SH-SY5Y (cell line): ENCODE measurements around the gene MRPS18B.

Experiments
- GATA2 ChIP-seq: IDR thresholded peaks from 2 replicates; pipeline ENCODE4 v1.6.1; 2011; ENCODE audit warnings: mild to moderate bottlenecking, low read depth, low read length
- GATA3 ChIP-seq: IDR thresholded peaks from 2 replicates; pipeline ENCODE4 v1.6.1; 2011; ENCODE audit warnings: low read depth, mild to moderate bottlenecking, low read length, moderate library complexity

The MRPS18B gene

DNA sequence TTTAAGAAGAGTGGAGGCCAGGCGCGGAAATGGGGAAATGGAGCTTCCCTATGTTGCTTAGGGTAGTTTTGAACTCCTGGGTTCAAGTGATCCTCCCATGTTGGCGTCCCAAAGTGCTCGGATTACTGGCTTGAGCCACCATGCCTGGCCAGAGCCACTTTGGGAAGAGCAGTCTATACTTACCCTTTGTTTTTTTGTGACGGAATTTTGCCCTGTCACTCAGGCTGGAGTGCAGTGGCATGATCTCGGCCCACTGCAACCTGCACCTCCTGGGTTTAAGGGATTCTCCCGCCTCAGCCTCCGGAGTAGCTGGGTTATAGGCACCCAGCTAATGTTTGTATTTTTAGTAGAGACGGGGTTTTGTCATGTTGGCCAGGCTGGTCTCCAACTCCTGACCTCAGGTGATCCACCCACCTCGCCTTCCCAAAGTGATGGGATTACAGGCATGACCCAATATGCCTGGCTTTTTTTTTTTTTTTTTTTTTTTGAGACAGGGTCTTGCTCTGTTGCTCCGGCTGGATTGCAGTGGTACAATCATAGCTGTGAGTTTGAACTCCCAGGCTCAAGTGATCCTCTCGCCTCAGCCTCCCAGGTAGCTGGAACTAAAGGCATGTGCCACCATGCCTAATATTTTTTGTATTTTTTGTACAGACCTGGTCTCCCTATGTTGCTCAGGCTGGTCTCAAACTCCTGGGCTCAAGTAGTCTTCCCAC is 18.6 kb upstream of the MRPS18B start:
- TF ChIP-seq GATA3 (no peak), GATA2 (no peak)

DNA sequence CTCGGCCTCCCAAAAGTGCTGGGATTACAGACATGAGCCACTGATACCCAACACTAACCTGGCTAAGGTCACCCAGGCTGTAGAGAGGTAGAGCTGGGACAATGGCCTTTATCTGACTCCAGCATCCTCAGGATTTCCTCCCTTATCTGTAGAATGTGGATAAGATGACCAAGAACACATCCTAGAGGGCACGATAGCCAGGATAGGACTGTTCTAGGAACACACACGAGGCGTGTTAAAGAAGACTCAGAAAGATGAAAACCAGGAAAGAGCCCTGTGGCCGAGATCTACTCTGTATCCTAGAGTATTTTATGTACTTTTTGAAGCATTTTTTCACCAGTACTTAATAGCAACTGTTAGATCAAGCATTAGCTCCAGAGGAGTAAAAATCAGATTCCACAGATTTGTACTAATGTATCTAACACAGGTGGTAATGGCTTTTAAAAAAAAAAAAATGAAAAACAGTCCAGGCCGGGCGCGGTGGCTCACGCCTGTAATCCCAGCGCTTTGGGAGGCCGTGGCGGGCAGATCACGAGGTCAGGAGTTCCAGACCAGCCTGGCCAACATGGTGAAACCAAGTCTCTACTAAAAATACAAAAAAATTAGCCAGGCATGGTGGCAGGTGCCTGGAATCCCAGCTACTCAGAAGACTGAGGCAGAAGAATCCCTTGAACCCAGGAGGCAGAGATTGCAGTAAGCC is 17.9 kb upstream of the MRPS18B start:
- no peak for TF ChIP-seq GATA2
- no peak for TF ChIP-seq GATA3

DNA sequence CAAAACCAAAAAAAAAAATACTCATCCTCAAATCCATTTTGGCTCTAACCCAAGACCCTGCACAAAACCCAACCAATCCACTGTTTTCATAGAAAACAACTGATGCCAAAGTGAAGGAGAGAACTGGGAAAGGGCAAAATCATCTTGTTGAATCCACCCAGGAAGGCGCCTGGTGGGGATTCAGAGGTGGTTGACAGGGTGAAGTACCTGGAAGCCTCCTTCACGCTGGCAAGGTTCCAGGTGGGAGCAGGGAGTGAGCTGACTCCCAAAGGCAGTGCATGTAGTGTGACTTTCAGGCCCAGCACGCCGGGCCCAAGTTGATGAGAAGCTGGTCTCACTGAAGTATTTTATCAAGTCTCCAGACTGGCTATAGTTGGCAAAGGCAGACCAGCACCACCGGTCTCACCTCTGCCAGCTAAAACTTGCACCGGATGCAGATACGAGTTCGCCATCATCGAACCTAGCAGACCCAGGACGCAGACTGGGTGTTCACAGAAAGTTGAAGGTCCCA is 17.1 kb upstream of the MRPS18B start:
- TF ChIP-seq GATA3 (no peak), GATA2 (no peak)

DNA sequence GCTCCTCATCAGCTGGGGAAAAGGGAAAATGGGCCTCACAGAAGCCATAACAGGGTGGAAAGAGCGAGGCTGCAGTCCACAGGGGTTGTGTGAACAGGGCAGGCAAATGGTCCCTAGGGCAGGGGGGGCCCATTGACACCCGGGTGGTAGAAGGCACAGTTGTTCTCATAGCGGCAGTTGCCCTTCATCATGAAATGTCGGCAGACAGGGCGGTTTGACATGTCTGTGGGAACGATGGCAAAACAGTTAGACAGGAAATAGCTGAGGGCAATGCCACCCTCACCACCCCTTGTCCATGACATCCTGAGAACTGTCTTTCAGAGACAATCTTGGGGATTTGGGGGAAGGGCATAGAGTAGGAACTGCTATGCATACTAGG is 16.2 kb upstream of the MRPS18B start:
- TF ChIP-seq GATA3 = no peak
- no peak for TF ChIP-seq GATA2

DNA sequence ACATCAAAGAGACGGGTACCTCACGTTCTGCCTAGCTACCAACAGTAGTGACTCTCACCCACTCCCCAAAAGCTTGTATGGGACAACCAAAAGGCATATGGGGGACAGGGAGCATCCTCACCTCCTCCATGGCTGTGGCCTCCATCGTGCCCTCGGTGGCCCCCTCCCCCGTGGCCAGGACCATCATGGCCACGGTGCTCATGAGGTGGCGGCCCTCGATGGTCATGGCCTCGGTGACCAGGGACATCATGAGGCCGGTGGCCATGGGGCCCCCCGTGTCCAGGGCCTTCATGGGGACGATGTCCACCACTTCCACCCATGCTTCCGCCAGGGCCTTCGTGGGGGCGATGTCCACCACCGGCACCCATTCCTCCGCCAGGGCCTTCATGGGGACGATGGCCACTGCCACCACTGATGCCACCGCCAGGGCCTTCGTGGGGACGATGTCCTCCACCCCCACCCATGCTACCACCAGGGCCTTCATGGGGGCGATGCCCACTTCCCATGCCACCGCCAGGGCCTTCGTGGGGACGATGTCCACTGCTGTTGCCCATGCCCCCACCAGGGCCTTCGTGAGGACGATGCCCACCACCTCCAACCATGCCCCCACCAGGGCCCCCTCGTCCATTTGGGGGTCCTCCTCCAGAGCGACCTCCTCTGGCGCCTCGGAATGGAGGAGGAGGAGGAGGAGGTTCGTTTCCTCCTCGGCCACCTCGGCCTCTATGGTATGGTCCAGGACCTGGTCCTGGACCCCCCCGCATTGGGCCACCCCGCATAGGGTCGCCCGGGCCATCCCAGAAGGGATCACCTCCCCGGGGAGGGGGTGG is 15.6 kb upstream of the MRPS18B start:
- TF ChIP-seq GATA3 (no peak), GATA2 (no peak)

DNA sequence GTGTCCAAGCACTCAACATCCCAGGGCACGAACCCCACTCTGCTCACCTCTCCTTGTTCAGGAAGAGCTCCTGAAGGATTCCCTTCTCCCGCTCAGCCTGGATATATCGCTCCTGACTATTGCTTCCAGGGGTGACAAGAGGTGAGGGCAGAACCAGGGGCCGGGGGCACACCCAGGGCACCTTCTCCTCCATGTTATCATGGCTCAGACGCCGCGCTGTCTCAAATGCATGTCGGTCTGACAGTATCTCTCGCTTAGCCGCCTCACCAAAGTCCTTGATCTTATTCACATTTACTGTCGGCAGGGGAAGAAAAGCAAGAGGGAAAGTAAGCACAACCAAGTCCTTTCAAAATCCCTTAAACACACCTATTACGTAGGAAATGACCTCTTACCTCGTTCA is 13.7 kb upstream of the MRPS18B start:
- no peak for TF ChIP-seq GATA2
- no peak for TF ChIP-seq GATA3

DNA sequence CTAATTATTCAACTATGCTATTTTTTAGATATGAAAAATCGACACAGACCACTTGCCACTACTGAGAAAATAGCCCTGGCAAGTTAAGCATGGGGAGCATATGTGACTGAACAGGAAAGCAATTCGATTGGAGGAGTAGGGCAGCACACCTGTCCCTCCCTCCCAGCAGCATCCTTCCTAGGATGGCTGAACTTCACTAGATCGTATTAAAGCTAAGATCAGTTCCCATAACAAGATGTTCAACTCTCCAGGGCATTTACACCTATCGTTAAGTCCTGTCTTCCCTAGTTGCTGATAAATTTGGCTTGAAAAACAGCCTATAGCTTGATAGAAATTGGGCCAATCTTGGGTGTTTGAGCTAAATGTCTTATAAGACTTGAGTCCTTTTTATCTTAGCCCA is 7.6 kb upstream of the MRPS18B start:
- no peak for TF ChIP-seq GATA3
- TF ChIP-seq GATA2 = no peak

DNA sequence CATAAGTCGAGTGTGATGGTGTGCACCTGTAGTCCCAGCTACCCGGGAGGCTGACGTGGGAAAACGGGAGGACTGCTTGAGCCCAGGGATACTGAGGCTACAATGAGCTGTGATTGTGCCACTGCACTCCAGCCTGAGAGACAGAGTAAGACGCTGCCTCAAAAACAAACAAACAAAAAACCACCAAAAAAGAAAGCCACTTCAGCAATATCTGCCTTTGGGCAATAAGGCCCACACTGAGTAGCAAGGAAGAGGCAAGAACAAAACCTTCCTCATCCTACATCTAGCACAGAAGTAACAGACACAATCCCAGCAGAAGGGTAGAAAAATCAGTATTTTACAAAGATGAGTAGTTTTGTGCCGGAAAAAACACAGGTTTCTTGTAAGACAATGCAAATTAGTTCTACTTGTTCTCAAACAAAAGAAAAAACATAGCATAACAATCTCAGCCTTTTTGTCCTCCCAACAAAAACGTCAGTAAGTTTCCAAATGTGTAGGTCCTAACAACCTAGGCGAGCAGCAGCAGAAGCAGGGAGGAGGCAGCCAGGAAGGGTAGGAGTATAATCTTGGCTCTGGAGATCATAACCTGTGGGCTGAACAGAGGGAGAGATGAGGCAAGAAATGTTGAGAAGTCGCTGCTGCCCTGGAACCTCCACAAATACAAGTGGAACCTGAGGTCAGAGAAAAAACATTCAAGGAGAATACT is 6.3 kb upstream of the MRPS18B start:
- TF ChIP-seq GATA2 (no peak), GATA3 (no peak)

DNA sequence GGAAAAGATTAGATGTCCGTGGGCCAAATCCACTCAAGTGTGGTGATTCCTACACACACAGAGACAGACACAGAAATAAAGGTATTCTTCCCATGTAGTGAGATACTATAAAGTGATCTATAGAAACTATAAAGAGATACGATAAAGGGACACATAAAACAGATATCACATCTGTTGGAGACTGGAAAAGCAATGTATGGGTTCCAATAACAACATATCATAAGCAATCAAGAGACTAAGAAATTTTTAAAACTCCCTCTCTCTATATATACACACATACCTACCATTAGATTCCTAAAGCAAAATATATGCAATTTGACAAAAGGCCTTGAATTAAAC is 5.8 kb upstream of the MRPS18B start:
- TF ChIP-seq GATA3 (no peak), GATA2 (no peak)

DNA sequence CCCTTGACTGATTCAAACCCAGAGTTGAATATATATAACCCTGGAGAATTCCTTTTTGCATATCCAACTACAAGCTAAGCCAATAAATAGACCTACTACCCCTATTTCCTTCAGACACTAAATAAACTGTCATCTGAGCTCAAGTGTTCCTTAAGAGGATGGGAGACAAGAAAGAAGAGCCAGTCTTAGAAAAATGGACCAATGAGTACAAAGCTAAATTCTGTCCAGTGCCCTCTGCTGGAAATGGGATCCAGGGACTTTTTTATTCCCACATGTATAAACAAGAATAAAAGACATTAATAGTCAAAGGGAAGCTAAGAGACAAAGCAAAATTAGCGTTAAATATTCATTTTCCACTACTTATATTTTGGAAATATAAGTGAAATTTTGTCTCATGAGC is 5.4 kb upstream of the MRPS18B start:
- TF ChIP-seq GATA3 (no peak), GATA2 (no peak)

DNA sequence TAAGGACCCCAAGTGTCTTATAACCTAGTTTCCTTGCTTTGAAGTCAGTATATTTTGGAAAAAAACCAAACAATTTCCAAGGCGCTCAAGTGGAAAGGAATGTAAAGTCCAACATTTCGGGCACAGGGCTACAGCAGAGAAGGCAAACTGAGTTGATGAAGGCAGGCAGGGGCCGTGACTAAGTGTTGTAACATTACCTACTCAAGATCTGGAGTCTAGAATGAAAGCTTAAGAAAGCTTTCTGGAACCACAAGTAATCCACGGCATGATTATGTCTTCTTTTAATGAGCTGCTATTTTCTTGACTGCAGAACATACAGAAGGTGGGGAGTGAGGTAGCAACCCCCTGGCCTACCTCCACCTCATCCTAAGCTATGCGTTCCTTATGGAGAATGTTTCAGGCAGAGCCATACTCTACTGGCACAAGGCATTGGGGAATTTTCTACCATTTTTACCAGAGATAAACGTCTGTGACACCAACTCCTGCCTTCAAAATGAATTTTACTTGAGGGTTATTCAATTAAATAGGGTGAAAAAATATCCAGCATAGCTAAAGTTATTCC is 4.9 kb upstream of the MRPS18B start:
- TF ChIP-seq GATA2 (no peak), GATA3 (no peak)

DNA sequence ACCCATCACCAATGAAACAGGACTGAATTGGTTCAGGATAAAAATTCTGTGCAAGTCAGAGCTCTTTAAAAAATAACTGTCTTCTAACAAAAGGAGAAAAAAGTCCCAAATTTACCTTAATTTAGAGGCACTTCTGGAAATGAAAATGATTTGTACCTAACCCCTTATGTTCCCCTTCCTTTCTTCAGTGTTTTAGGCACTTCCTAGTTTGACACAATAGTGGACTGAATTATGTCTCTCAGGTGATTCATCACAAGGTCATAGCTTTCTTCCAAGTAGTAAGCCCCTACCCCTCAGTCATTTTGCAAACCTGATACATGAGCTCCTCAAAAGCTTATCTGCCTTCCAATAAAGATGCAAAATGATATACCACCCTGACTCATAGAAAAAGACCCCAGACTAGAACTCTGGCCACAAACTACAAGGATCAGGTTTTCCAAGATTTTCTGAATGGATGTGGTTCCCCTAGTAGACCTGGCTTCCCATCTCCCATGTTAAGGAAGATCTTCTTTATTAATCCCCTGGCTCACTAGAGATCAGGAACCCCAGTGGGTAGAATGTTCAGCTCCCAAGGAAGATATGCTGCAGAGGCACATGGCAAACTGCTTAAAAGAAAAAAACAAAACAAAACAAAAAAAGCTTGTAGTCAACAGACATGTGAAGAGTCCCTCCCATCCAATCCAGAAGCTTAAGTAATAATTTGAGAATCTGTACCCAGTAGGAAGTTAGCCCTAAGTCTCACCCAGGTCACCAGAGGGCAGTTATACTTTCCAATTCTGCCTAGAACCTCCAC is 4.2 kb upstream of the MRPS18B start:
- TF ChIP-seq GATA3 (no peak), GATA2 (no peak)
